Smooth muscle cell (in vitro differentiated cells): ENCODE data around the gene BARX2. TPM values are rescaled to one million over a fixed set of nuclear protein-coding genes. Genes with fewer than 3 reads are reported as not detected.
A peak's percentile ranks its signal among the peaks of the same experiment; 100 is the strongest.
"Not testable (repeated sequence)": the region's sequence is repeated elsewhere in the genome, so short reads cannot be mapped to it uniquely, and the experiment has no call there.

Experiments
- DNase-seq: peaks from one replicate; lab custom pipeline; 2025; ENCODE audit not compliant: unreplicated experiment; lab: John Stamatoyannopoulos, UW
- H2AFZ ChIP-seq: fragments of 200-600 bp; sonication (generic); 2 replicates; pipeline ENCODE4 v1.6.0; 2016; ENCODE audit warnings: antibody characterized with exemption, low read depth, mild to moderate bottlenecking
- H3F3A ChIP-seq: fragments of 200-600 bp; sonication (generic); 2 replicates; pipeline ENCODE4 v1.6.0; 2017; ENCODE audit warnings: antibody characterized with exemption, low read depth
- H3K27ac ChIP-seq: fragments of 200-600 bp; sonication (generic); 2 replicates; pipeline ENCODE4 v1.5.1; 2016; ENCODE audit warnings: low read depth, mild to moderate bottlenecking
- H3K27me3 ChIP-seq: fragments of 200-600 bp; sonication (generic); 2 replicates; pipeline ENCODE4 v1.6.1; 2016; ENCODE audit warnings: low read depth, mild to moderate bottlenecking
- H3K36me3 ChIP-seq: fragments of 200-600 bp; sonication (generic); 2 replicates; pipeline ENCODE4 v1.5.1; 2016; ENCODE audit warnings: low read depth
- H3K4me1 ChIP-seq: fragments of 200-600 bp; sonication (generic); 2 replicates; pipeline ENCODE4 v1.5.1; 2016; ENCODE audit warnings: low read depth
- H3K4me2 ChIP-seq: fragments of 200-600 bp; sonication (generic); 2 replicates; pipeline ENCODE4 v1.6.0; 2016; ENCODE audit warnings: mild to moderate bottlenecking
- H3K4me3 ChIP-seq: fragments of 200-600 bp; sonication (generic); 2 replicates; pipeline ENCODE4 v1.5.1; 2016; ENCODE audit warnings: mild to moderate bottlenecking
- H3K79me2 ChIP-seq: fragments of 200-600 bp; sonication (generic); 2 replicates; pipeline ENCODE4 v1.6.0; 2016; ENCODE audit warnings: low read depth, mild to moderate bottlenecking
- H3K9ac ChIP-seq: fragments of 200-600 bp; sonication (generic); 2 replicates; pipeline ENCODE4 v1.6.0; 2016; ENCODE audit warnings: low read depth
- H3K9me3 ChIP-seq: fragments of 200-600 bp; sonication (generic); replicated peaks from 2 replicates; pipeline ENCODE4 v1.5.1; 2016; ENCODE audit warnings: low read depth
- H4K20me1 ChIP-seq: fragments of 200-600 bp; sonication (generic); 2 replicates; pipeline ENCODE4 v1.6.0; 2016; ENCODE audit warnings: low read depth
- WGBS: methylation state at CpG from one replicate; pipeline ENCODE4 v1.1.7; 2016; ENCODE audit warnings: low lambda C conversion rate; 5-methylcytosine and 5-hydroxymethylcytosine counted together
- polyA plus RNA-seq: library from polyadenylated mRNA; unstranded; fragments of >200 nt; fragmentation: Nextera tagmentation; extraction: Ambion mirVana; gene quantifications from 2 replicates; pipeline ENCODE4 v1.2.1, GENCODE V29; 2016
- total RNA-seq: library from RNA; depleted of rRNA; stranded (reverse); fragments of >200 nt; gene quantifications from 2 replicates; pipeline ENCODE4 v1.2.3, GENCODE V29; 2014
- TF ChIP-seq, protein P1 (sequence below): fragments of 200-600 bp; sonication (generic); IDR thresholded peaks from 2 replicates; pipeline ENCODE4 v1.5.1; 2017; ENCODE audit warnings: borderline replicate concordance, mild to moderate bottlenecking, antibody characterized with exemption; ENCODE audit not compliant: insufficient read depth, poor library complexity, severe bottlenecking

The BARX2 gene
- total and polyA plus RNA-seq, 2 experiments from 2014 or later = 1.2 to 4.8 TPM

DNA sequence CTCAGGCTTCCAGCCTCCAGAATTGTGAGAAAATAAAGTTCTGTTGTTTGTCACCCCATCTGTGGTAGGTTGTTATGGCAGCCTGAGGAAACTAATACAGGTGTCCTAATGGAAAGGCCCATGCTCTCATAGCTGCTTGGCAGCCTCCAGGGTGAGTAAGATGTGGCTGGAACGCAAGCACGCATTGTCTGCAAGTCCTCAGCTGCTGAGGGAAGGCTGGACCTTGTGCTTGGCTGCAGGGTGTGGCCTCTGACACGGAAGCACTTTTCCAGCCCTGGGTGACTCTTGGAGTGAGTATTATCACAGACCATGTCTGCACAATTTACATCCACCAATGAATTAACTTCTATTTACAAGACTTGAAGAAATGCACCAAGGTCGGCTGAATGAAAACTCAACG, 44.4 kb upstream of the BARX2 start:
- H3K36me3 ChIP-seq = no peaks in the 10 kb centered on the region
- H3K9ac ChIP-seq = no peak overlapping the region
- no peaks in the 10 kb centered on the region for H3K4me1 ChIP-seq
- H3K27ac ChIP-seq = peak overlapping the region; percentile 40
- 70% methylated on average over 5 of the region's 5 CpGs for WGBS
- no peak overlapping the region for H3K4me3 ChIP-seq
- no peak overlapping the region for H3K4me2 ChIP-seq
- H3K9me3 ChIP-seq = no peaks in the 10 kb centered on the region
- no peaks in the 10 kb centered on the region for H3K27me3 ChIP-seq
- TF ChIP-seq, protein P1, sequence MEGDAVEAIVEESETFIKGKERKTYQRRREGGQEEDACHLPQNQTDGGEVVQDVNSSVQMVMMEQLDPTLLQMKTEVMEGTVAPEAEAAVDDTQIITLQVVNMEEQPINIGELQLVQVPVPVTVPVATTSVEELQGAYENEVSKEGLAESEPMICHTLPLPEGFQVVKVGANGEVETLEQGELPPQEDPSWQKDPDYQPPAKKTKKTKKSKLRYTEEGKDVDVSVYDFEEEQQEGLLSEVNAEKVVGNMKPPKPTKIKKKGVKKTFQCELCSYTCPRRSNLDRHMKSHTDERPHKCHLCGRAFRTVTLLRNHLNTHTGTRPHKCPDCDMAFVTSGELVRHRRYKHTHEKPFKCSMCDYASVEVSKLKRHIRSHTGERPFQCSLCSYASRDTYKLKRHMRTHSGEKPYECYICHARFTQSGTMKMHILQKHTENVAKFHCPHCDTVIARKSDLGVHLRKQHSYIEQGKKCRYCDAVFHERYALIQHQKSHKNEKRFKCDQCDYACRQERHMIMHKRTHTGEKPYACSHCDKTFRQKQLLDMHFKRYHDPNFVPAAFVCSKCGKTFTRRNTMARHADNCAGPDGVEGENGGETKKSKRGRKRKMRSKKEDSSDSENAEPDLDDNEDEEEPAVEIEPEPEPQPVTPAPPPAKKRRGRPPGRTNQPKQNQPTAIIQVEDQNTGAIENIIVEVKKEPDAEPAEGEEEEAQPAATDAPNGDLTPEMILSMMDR = no peak
- H3F3A ChIP-seq = no peaks in the 10 kb centered on the region
- no peaks in the 10 kb centered on the region for H3K79me2 ChIP-seq
- no peaks in the 10 kb centered on the region for H4K20me1 ChIP-seq
- H2AFZ ChIP-seq = no peak overlapping the region
- DNase-seq = no peak

DNA sequence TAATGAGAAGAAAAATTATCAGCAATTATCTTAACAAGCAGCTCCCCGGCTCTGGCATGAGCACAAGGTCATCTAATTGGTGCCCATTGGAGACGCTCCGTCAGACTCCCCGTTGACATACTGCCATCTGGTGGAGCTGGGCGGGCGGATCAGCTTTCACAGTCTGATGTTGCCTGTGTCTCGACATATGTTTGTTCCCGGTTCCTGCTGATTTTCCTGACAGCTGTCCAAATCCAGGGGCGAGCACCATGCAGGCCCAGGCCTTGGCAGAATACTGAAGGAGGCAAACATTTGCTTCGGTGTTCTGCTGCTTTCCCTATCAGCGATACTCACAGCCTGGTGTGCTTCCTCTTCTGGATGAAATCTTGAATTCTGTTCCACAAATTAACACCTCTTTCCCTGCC, 43.8 kb upstream of the BARX2 start:
- 8% methylated on average over 11 of the region's 11 CpGs for WGBS
- Histone ChIP-seq H3K4me1 (no peaks in the 10 kb centered on the region), H3K9ac (no peak overlapping the region), H3K27me3 (no peaks in the 10 kb centered on the region), H3K4me3 (no peak overlapping the region), H3K27ac (no peak overlapping the region), H3K4me2 (no peak overlapping the region), H4K20me1 (no peaks in the 10 kb centered on the region), H3F3A (no peaks in the 10 kb centered on the region), H3K79me2 (no peaks in the 10 kb centered on the region), H3K36me3 (no peaks in the 10 kb centered on the region), H2AFZ (peak overlapping the region; percentile 82), H3K9me3 (no peaks in the 10 kb centered on the region)
- TF ChIP-seq, protein P1 = peak; percentile 90
- peak; percentile 34 for DNase-seq

DNA sequence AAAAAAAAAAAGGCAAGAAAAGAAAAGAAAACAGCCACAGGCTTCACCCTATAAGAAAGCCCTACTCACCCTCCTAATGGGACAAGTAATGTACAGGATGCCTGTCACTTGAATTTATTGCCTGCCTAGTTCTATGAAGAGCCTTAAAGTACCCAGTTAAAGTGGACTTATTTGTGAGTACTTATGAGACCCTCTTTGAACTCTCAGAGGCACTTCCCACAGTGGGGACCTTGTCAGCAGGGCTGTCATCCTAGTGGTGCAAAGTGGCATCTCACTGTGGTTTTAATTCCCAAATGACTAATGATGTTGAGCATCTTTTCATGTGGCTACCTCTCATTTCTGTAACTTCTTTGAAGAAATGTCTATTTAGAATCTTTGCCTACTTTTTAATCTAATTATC, 41.8 kb upstream of the BARX2 start:
- Histone ChIP-seq H3K27me3 (no peaks in the 10 kb centered on the region), H3K36me3 (no peaks in the 10 kb centered on the region), H4K20me1 (no peaks in the 10 kb centered on the region), H3K4me3 (no peak overlapping the region), H3K4me1 (no peaks in the 10 kb centered on the region), H3K9ac (no peak overlapping the region), H2AFZ (no peak overlapping the region), H3K79me2 (no peaks in the 10 kb centered on the region), H3K9me3 (no peaks in the 10 kb centered on the region), H3K4me2 (no peak overlapping the region), H3K27ac (no peak overlapping the region), H3F3A (no peaks in the 10 kb centered on the region)
- TF ChIP-seq, protein P1 = peak; percentile 31
- no peak for DNase-seq

DNA sequence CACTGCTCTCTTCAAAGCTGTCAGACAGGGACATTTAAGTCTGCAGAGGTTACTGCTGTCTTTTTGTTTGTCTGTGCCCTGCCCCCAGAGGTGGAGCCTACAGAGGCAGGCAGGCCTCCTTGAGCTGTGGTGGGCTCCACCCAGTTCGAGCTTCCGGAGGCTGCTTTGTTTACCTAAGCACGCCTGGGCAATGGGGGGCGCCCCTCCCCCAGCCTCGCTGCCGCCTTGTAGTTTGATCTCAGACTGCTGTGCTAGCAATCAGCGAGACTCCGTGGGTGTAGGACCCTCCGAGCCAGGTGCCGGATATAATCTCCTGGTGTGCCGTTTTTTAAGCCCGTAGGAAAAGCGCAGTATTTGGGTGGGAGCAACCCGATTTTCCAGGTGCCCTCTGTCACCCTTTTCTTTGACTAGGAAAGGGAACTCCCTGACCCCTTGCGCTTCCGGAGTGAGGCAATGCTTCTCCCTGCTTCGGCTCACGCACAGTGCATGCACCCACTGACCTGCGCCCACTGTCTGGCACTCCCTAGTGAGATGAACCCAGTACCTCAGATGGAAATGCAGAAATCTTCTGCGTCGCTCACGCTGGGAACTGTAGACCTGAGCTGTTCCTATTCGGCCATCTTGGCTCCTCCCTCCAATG, 31.2 kb upstream of the BARX2 start:
- H3K4me1 ChIP-seq, H3K9me3 ChIP-seq, H2AFZ ChIP-seq, H3F3A ChIP-seq, H3K36me3 ChIP-seq, H3K79me2 ChIP-seq, H4K20me1 ChIP-seq, DNase-seq, H3K27me3 ChIP-seq, H3K27ac ChIP-seq, H3K4me2 ChIP-seq, H3K9ac ChIP-seq, H3K4me3 ChIP-seq: not testable (repeated sequence)
- 63% methylated on average over 23 of the region's 23 CpGs for WGBS
